Activated CD4-positive, alpha-beta T cell treated with anti-CD3 and anti-CD28 coated beads, Interleukin-2, amount 10 ng/mL, durations not matched to agents 24 days and 14 days (primary cell): Measurements from ENCODE around the gene SPAG9. TPM values are rescaled to one million over a fixed set of nuclear protein-coding genes. Genes with fewer than 3 reads are reported as not detected.
A peak's percentile ranks its signal among the peaks of the same experiment; 100 is the strongest.
"Not testable (repeated sequence)": the region's sequence is repeated elsewhere in the genome, so short reads cannot be mapped to it uniquely, and the experiment has no call there.

ENCODE experiments used
- DNase-seq: peaks from one replicate; pipeline ENCODE4 v3.0.0; 2022
- H3K27ac Mint-ChIP-seq: one replicate; pipeline ENCODE4 v1.8.0; 2022; ENCODE audit warnings: mild to moderate bottlenecking, mixed read lengths
- H3K27me3 Mint-ChIP-seq: one replicate; pipeline ENCODE4 v1.8.0; 2022; ENCODE audit warnings: mixed read lengths
- H3K36me3 Mint-ChIP-seq: one replicate; pipeline ENCODE4 v1.8.0; 2022; ENCODE audit warnings: low read depth, mild to moderate bottlenecking, mixed read lengths
- H3K4me1 Mint-ChIP-seq: one replicate; pipeline ENCODE4 v1.8.0; 2021; ENCODE audit warnings: mixed read lengths
- H3K4me3 Mint-ChIP-seq: one replicate; pipeline ENCODE4 v1.8.0; 2022; ENCODE audit warnings: mild to moderate bottlenecking, moderate library complexity, mixed read lengths
- H3K9me3 Mint-ChIP-seq: one replicate; pipeline ENCODE4 v1.8.0; 2021; ENCODE audit warnings: mixed read lengths
- intact Hi-C: fragments of 100-400 bp; cut with micrococcal nuclease; formaldehyde crosslinking; loops from one replicate; pipeline ENCODE4 v1.15.1; 2023
- total RNA-seq: library from RNA; stranded (reverse); gene quantifications from 2 replicates; pipeline ENCODE4 v1.2.3, GENCODE V29; 2022

Gene SPAG9
- total RNA-seq, 1 donor from 2014 or later, result 47.5 TPM

DNA sequence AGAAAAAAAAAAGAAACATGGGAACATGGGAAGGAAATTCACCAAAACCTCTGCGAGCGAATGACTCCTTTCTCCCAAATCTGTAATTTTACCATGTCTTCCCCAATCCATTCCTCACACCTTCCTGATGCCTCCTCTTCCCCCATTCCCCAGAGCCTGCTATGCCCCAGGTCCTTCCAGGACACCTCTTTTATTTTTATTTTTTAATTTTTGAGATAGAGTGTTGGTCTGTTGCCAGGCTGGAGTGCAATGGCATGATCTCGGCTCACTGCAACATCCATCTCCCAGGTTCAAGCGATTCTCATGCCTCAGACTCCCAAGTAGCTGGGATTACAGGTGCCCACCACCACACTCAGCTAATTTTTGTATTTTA, 179.0 kb downstream of the SPAG9 start:
- not testable (repeated sequence) for H3K9me3 Mint-ChIP-seq, DNase-seq, H3K27ac Mint-ChIP-seq, H3K27me3 Mint-ChIP-seq, H3K36me3 Mint-ChIP-seq, H3K4me3 Mint-ChIP-seq
- intact Hi-C loops, result loop anchor here (5.0 kb wide), 1 partner anchor 39 kb away; no protein-coding TSS in a partner anchor
- H3K4me1 Mint-ChIP-seq, result peaks cover 19% of the 10 kb centered on the region

DNA sequence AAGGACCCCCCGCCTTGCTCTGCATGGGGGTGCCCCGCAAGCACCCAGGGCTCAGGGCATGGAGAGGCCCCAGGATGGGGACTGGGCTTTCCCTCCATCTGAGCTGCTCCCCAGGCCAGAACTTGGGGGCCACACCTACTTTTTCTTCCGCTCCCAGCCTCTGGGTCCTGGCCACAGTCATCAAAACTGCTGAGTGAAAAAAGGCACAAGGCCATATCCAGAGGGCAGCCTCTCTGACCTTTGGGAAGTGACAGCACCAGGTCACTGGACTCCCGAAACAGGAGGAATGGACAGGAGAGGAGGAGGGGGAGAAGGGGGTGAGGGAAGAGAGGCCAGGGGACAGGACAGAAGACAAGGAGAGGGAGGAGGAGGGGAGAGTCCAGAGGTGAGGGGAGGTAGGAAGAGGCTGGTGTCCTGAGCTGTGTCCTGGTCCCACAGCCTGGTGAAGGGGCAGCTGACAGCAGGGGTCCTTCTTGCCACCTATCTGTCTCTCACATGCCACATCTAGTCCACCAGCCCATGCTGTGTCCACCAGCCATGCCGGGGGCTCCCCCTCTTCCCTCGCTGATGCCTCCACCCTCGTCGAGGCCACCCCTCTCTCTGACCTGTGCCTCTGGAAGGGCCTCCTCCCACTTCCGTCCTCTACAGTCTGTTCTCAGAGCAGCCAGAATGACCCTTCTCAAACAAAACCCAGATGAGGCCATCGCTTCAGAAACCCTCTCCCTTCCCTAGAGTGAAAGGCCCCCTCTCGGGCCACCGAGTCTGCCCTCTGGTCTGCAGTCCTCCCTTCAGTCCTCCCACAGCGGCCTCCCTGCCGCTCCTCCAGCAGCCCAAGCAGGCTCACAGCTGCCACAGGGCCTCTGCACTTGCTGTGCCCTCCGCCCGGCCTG, 180.6 kb downstream of the SPAG9 start:
- peaks cover 4% of the 10 kb centered on the region for H3K27me3 Mint-ChIP-seq
- no peak overlapping the region for H3K27ac Mint-ChIP-seq
- H3K9me3 Mint-ChIP-seq, result no peaks in the 10 kb centered on the region
- H3K4me3 Mint-ChIP-seq, result no peak overlapping the region
- intact Hi-C loops, result loop anchor here (5.0 kb wide), 1 partner anchor 38 kb away; no protein-coding TSS in a partner anchor
- no peak for DNase-seq
- peaks cover 2% of the 10 kb centered on the region for H3K36me3 Mint-ChIP-seq
- H3K4me1 Mint-ChIP-seq, result peaks cover 14% of the 10 kb centered on the region

DNA sequence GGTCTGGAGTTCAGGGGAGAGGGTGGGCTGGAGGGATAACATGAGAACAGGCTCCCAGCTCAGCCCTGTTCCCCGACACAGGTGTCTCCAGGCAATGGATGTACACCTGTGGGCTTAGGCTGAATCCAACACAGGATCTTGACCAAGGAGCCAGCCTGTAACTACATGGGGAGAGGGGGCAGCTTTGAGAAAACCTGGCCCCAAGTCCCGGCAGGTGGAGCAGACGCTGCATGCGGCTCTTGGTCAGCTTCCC, 181.2 kb downstream of the SPAG9 start:
- Mint-ChIP-seq H3K4me1 (peaks cover 14% of the 10 kb centered on the region), H3K9me3 (no peaks in the 10 kb centered on the region), H3K27me3 (peaks cover 4% of the 10 kb centered on the region), H3K36me3 (peaks cover 2% of the 10 kb centered on the region), H3K27ac (no peak overlapping the region), H3K4me3 (no peak overlapping the region)
- intact Hi-C loops, result no loop called here
- no peak for DNase-seq

DNA sequence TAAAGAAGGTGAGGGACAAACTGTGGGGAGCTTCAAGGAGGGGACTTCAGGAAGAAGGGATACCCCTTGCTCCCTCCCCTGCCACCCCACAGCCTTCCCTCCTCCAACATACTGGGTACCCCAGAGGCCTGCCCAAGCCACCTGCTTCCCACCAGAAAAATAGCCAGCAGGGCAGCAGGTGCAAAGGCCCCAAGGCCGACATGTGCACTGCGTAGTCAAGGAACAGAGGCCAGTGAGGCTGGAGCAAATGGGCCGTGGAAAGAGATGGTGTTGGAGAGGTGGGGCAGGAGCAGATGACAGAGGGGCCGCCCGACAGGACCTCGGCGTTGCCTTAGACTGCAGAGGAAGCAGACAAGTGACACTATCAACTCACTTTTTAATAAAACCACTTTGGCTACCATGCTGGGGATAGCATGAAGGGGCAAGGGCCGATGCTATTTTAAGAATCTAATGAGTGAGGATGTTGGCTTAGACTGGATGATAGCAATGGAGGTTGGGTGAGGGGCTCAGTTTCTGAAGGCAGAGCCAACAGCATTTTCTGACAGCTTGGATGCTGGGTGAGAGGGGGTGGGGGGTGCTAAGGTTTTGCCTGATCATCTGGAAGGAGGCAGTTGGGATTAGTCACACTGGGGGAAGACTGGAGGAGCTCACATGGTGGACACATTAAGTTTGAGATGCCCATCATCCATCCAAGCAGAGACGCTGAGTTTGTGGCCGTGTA, 181.7 kb downstream of the SPAG9 start:
- Mint-ChIP-seq H3K4me3 (no peak overlapping the region), H3K4me1 (peaks cover 14% of the 10 kb centered on the region), H3K36me3 (peaks cover 2% of the 10 kb centered on the region), H3K27ac (no peak overlapping the region), H3K9me3 (no peaks in the 10 kb centered on the region), H3K27me3 (peaks cover 4% of the 10 kb centered on the region)
- no peak for DNase-seq
- intact Hi-C loops, result no loop called here

DNA sequence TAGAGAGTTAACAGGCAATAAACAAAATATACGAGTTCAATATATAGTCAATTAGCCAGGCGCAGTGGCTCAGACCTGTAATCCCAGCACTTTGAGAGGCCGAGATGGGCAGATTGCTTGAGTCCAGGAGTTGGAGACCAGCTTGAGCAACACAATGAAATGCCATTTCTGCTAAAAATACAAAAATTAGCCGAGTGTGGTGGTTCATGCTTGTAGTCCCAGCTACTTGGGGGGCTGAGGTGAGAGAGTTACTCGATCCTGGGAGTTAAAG, 184.7 kb downstream of the SPAG9 start:
- peaks cover 2% of the 10 kb centered on the region for H3K4me1 Mint-ChIP-seq
- intact Hi-C loops, result no loop called here
- no peak overlapping the region for H3K27ac Mint-ChIP-seq
- H3K36me3 Mint-ChIP-seq, result no peaks in the 10 kb centered on the region
- peaks cover 9% of the 10 kb centered on the region for H3K27me3 Mint-ChIP-seq
- no peak for DNase-seq
- no peak overlapping the region for H3K4me3 Mint-ChIP-seq
- no peaks in the 10 kb centered on the region for H3K9me3 Mint-ChIP-seq

DNA sequence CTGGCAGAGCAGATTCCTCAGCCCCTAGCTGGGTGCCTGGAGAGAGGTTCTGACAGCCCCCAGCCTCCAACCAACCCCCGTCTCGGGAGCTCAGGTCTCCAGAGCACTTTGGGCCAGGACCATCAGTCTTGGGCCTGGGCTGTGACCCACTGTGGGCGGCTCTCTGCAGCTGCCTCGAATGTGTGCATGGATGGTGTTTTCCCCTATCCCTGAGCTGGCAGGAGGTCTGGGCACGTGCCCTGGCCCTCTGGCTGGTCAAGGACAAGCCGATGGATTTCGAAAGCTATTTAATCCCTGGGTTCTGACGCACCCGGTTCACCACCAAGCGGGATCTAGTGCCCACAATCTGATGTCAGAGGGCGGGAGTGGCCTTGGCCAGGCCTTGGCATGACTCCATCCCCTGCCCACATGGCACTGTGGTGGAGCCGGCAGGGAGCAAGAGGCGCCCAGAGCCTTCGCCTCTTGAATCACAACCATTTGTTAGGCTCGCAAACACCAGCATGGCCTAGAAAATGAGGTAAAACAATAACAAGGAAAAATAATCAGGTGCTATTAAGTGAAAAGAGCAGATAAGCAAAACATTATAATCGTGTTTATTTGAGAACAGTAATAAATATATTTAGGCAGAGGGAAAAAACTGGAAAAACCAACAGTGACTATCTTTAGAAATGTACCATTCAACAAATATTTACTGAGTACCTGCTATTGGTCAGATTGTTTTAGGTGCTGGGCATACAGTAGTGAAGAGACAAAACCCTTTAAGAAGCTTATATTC, 185.3 kb downstream of the SPAG9 start:
- DNase-seq, result no peak
- Mint-ChIP-seq H3K9me3 (no peaks in the 10 kb centered on the region), H3K36me3 (no peaks in the 10 kb centered on the region), H3K27ac (no peak overlapping the region), H3K4me1 (peaks cover 4% of the 10 kb centered on the region), H3K4me3 (no peak overlapping the region), H3K27me3 (peaks cover 11% of the 10 kb centered on the region)
- intact Hi-C loops, result no loop called here

DNA sequence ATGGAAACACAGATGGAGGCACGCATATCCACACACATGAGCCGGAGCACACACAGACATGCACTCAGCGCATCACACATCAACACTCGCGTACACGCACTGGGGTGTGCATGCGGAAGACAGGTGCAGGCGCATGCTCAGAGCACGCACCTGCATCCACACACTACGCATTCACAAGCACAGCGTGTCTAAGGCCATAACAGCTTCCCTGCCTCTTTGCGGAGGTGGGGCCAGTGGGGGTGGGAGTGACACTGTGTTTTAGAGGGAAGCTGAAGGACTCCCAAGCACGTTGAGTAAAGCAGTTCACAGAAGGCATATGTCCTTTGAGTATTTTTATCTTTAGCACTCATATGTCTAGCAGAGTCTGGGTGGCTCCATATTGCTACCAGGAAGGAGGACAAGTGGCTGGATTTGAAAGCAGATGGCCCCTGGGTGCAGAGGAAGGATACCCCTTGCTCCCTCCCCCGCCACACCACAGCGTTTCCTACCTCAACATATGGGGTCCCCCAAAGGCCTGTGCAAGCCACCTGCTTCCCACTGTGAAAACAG, 185.9 kb downstream of the SPAG9 start:
- intact Hi-C loops, result no loop called here
- H3K27me3 Mint-ChIP-seq, result peaks cover 16% of the 10 kb centered on the region
- no peak for DNase-seq
- H3K4me3 Mint-ChIP-seq, result no peak overlapping the region
- no peak overlapping the region for H3K27ac Mint-ChIP-seq
- H3K36me3 Mint-ChIP-seq, result no peaks in the 10 kb centered on the region
- peaks cover 4% of the 10 kb centered on the region for H3K4me1 Mint-ChIP-seq
- no peaks in the 10 kb centered on the region for H3K9me3 Mint-ChIP-seq

DNA sequence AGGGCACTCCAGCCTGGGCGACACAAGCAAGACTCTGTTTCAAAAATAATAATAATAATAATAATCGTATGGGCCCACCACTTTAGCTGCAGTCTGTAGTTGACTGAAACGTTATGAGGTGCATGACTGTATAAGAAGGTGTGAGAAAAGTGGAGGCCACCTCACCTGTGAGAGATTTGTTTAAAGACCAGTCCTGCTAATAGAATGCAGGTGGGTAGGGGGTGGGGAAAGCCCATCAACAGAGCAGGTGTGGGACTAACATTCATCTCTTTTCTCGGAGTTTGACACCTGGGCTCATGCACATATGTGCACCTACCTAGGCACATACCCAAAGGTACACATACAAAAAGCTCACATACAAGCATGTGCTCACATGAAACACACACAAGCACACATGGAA, 186.5 kb downstream of the SPAG9 start:
- Mint-ChIP-seq H3K9me3 (no peaks in the 10 kb centered on the region), H3K4me3 (no peak overlapping the region), H3K27me3 (peaks cover 17% of the 10 kb centered on the region), H3K36me3 (no peaks in the 10 kb centered on the region), H3K27ac (no peak overlapping the region), H3K4me1 (peaks cover 4% of the 10 kb centered on the region)
- DNase-seq, result no peak
- intact Hi-C loops, result no loop called here

DNA sequence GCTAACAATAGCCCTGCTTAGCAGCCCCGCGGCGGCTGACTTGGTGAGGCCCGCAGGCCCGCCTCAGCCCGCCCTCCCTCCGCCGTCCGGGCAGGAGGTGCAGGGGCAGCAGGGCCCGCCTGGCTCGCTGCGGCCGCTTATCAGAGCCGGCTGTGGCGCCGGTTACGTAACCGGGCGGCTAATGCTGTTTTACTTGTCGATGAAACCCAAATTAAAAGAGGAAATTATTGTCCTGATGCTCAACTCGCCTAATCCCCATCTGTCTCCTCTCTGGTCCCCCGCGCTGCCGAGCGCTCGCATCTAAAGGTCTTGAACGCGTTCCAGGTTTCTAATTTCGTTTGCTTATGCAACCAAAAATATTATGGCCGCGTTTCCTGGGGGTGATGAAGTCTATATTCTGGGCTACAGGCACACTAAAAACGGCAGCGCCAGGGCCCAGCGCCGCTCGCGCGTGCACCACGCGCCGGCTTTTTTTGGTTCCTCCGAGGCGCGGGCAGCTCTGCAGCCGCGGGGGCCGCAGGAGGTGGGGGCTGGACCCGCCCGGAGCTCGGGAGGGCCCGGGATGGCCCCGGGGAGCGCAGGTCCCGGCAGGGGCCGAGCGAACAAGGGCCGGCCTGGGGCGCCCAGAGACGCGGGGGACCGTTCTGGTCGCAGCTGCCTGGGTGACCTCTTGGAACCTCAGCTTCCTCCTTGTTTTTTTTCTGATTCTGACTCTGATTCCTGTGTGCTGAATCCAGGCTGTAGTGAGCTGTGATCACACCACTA, 189.3 kb downstream of the SPAG9 start:
- no peak overlapping the region for H3K27ac Mint-ChIP-seq
- intact Hi-C loops, result no loop called here

DNA sequence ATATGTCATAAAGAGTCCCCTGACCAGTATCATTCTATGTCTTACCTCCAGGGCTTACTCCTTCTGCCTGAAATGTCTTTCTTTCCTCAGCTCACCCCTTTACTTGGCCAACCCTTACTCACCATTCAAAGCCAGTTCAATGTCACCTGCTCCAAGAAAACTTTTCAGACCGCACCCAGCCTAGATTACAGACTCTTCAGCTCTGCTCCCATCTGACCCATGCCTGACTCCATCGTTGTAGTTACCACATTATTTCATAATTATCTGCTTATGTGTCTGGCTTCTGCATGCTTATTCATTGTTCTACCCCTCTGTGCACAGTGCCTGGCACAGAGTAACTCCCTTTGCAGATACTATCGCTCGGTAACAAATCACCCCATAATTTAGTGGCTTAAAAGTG, 192.0 kb downstream of the SPAG9 start:
- Mint-ChIP-seq H3K27me3 (peaks cover 20% of the 10 kb centered on the region), H3K36me3 (no peaks in the 10 kb centered on the region), H3K27ac (no peak overlapping the region), H3K4me3 (no peak overlapping the region), H3K9me3 (no peaks in the 10 kb centered on the region), H3K4me1 (peaks cover 12% of the 10 kb centered on the region)
- no peak for DNase-seq
- intact Hi-C loops, result no loop called here

More for the DNA sequence above, 189.3 kb downstream of the SPAG9 start:
- peak; percentile 77 for DNase-seq
- H3K9me3 Mint-ChIP-seq, result no peaks in the 10 kb centered on the region
- peaks cover 10% of the 10 kb centered on the region for H3K4me1 Mint-ChIP-seq
- H3K36me3 Mint-ChIP-seq, result no peaks in the 10 kb centered on the region
- H3K4me3 Mint-ChIP-seq, result peak overlapping the region; percentile 78
- H3K27me3 Mint-ChIP-seq, result peaks cover 14% of the 10 kb centered on the region

DNA sequence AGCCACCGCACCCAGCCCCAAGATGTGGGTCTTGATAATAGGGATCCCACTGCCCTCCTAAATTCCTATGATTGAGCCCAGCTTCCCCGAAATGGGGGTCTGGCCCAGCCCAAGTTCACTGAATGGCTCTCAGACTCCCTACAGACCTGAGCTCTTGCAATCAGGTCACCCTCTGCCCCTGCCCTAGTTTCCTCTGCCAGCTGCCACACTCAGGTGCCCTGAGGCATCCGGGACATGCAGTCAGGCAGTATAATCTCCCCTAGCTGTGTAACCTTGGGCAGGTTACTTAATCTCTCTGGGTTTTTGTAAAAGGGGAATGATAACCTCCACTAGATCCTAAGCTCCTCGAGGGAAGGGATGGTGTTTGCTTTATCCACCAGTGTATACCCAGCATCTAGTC, 193.4 kb downstream of the SPAG9 start:
- Mint-ChIP-seq H3K4me1 (peaks cover 12% of the 10 kb centered on the region), H3K9me3 (no peaks in the 10 kb centered on the region), H3K27ac (no peak overlapping the region), H3K36me3 (no peaks in the 10 kb centered on the region), H3K27me3 (peaks cover 18% of the 10 kb centered on the region), H3K4me3 (no peak overlapping the region)
- no peak for DNase-seq
- intact Hi-C loops, result no loop called here

DNA sequence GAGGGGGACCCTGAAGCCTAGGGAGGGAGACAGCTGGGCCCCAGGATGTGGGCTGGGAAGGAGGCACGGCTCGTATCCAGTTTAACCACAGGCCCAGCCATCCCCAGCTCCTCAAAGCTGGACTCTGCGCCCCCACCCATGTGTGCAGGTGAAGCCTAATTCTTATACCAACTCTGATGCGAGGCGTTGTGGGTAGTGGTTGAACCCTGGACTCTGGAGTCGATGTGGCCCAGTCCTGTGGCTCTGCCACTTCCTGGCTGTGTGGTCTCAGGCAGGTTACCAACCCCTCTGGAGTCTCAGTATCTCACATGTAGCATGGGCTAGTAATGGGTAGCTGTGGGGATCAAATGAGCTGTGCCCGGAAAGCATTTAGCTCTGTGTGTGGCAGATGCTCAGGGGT, 194.1 kb downstream of the SPAG9 start:
- Mint-ChIP-seq H3K4me1 (peaks cover 10% of the 10 kb centered on the region), H3K4me3 (no peak overlapping the region), H3K27ac (no peak overlapping the region), H3K36me3 (no peaks in the 10 kb centered on the region), H3K9me3 (no peaks in the 10 kb centered on the region), H3K27me3 (peaks cover 16% of the 10 kb centered on the region)
- intact Hi-C loops, result no loop called here
- no peak for DNase-seq

DNA sequence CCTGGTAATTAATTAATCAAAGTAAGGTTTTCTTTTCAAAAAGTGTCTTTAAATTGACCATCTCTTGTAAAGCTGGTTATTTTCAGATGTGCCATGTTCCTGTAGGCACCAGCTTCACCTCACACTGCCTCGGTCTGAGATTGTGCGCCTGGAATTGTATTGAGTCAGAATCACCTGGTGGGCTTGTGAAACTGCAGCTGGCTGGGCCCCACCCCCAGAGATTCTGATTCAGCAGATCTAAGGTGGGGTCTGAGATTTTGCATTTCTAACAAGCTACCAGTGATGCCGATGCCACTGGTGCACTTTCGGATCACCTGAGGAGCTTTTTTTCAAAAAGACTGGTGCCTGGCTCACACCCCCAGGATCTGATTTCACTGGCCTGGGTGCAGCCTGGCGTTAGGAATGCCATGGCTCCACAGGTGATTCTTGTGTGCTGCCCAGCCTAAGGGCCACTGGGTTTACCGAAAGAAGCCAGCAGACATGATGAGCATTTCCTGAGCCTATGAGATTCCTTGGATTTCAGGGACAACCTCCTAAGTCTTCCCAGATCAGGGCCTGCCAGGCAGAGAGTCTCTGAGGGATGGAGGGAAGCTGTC, 195.3 kb downstream of the SPAG9 start:
- intact Hi-C loops, result no loop called here
- Mint-ChIP-seq H3K9me3 (no peaks in the 10 kb centered on the region), H3K27ac (no peak overlapping the region), H3K27me3 (peaks cover 12% of the 10 kb centered on the region), H3K4me3 (no peak overlapping the region), H3K36me3 (no peaks in the 10 kb centered on the region), H3K4me1 (peaks cover 11% of the 10 kb centered on the region)
- DNase-seq, result no peak
